Liver (tissue), 9 donors: ENCODE data around the gene UCHL3. TPM values are rescaled to one million over a fixed set of nuclear protein-coding genes. Genes with fewer than 3 reads are reported as not detected.

Source experiments
- DNase-seq: peaks from one replicate; pipeline ENCODE4 v3.0.0-alpha.2; 2017; ENCODE audit warnings: low spot score
- H3K27ac ChIP-seq, 2 donors: one replicate each; pipeline ENCODE4 v1.7.0; 2013; ENCODE audit warnings: inconsistent platforms in 2 of 2, low read length in 2 of 2, control low read depth in 1 of 2, low read depth in 1 of 2, mild to moderate bottlenecking in 1 of 2
- H3K27me3 ChIP-seq, 4 donors: one replicate each; pipeline versions ENCODE4 v1.6.1 to v1.7.0; 2013; ENCODE audit warnings: low read length in 3 of 4, inconsistent platforms in 1 of 4, mild to moderate bottlenecking in 1 of 4, moderate library complexity in 1 of 4; ENCODE audit not compliant: control insufficient read depth in 4 of 4, insufficient read depth in 4 of 4
- H3K36me3 ChIP-seq, 4 donors: one replicate each; pipeline versions ENCODE4 v1.6.1 to v1.7.0; 2013; ENCODE audit warnings: low read length in 3 of 4, mild to moderate bottlenecking in 3 of 4, low read depth in 1 of 4, moderate library complexity in 1 of 4; ENCODE audit not compliant: control insufficient read depth in 4 of 4, insufficient read depth in 3 of 4
- H3K4me1 ChIP-seq, 4 donors: one replicate each; pipeline versions ENCODE4 v1.6.1 to v1.7.0; 2013; ENCODE audit warnings: low read length in 3 of 4, mild to moderate bottlenecking in 3 of 4, moderate library complexity in 1 of 4; ENCODE audit not compliant: control insufficient read depth in 4 of 4, insufficient read depth in 4 of 4
- H3K4me3 ChIP-seq, 3 donors: one replicate each; pipeline versions ENCODE4 v1.6.1 to v1.7.0; 2013; ENCODE audit warnings: low read length in 3 of 3, control low read depth in 1 of 3, low read depth in 1 of 3, mild to moderate bottlenecking in 1 of 3
- H3K9ac ChIP-seq, 2 donors: one replicate each; pipeline ENCODE4 v1.7.0; 2013; ENCODE audit warnings: low read length in 2 of 2, mild to moderate bottlenecking in 2 of 2, moderate library complexity in 2 of 2, control low read depth in 1 of 2, low read depth in 1 of 2
- H3K9me3 ChIP-seq, 4 donors: one replicate each; pipeline versions ENCODE4 v1.6.1 to v1.7.0; 2013; ENCODE audit warnings: low read length in 3 of 4; ENCODE audit not compliant: control insufficient read depth in 4 of 4
- ATF3 ChIP-seq: IDR thresholded peaks from 2 replicates; pipeline ENCODE4 v1.6.1; 2016; ENCODE audit warnings: antibody characterized with exemption
- EGR1 ChIP-seq, 2 donors: IDR thresholded peaks; 2 replicates each; pipeline ENCODE4 v1.6.1; 2016 to 2018; ENCODE audit warnings: antibody characterized with exemption in 2 of 2, low read depth in 2 of 2
- FOXA1 ChIP-seq: IDR thresholded peaks from 2 replicates; pipeline ENCODE4 v1.6.1; 2016; ENCODE audit warnings: antibody characterized with exemption
- FOXA2 ChIP-seq: IDR thresholded peaks from 2 replicates; pipeline ENCODE4 v1.6.1; 2016; ENCODE audit warnings: antibody characterized with exemption
- GABPA ChIP-seq, 2 donors: IDR thresholded peaks in 1 of 2; conservative IDR thresholded peaks in 1 of 2; 2 replicates each; pipeline ENCODE4 v1.6.1; 2016; ENCODE audit warnings: antibody characterized with exemption in 2 of 2, mild to moderate bottlenecking in 1 of 2, moderate library complexity in 1 of 2
- HNF4G ChIP-seq: IDR thresholded peaks from 2 replicates; pipeline ENCODE4 v1.6.1; 2016; ENCODE audit warnings: antibody characterized with exemption
- JUND ChIP-seq, 2 donors: IDR thresholded peaks; 2 replicates each; pipeline ENCODE4 v1.6.1; 2016; ENCODE audit warnings: antibody characterized with exemption in 2 of 2
- NR2F2 ChIP-seq: IDR thresholded peaks from 2 replicates; pipeline ENCODE4 v1.6.1; 2016; ENCODE audit warnings: antibody characterized with exemption
- RAD21 ChIP-seq, 2 donors: IDR thresholded peaks; 2 replicates each; pipeline ENCODE4 v1.6.1; 2016; ENCODE audit warnings: antibody characterized with exemption in 2 of 2, mild to moderate bottlenecking in 2 of 2
- REST ChIP-seq: IDR thresholded peaks from 2 replicates; pipeline ENCODE4 v1.6.1; 2016; ENCODE audit warnings: antibody characterized with exemption, mild to moderate bottlenecking
- RXRA ChIP-seq, 2 donors: IDR thresholded peaks; 2 replicates each; pipeline ENCODE4 v1.6.1; 2017 to 2018; ENCODE audit warnings: antibody characterized with exemption in 2 of 2, mild to moderate bottlenecking in 1 of 2
- TAF1 ChIP-seq: conservative IDR thresholded peaks from 2 replicates; pipeline ENCODE4 v1.6.1; 2016; ENCODE audit warnings: antibody characterized with exemption, mild to moderate bottlenecking
- YY1 ChIP-seq: IDR thresholded peaks from 2 replicates; pipeline ENCODE4 v1.6.1; 2016; ENCODE audit warnings: antibody characterized with exemption, mild to moderate bottlenecking
- WGBS: extraction: QIAGEN DNeasy Blood & Tissue Kit; methylation state at CpG from one replicate; pipeline ENCODE4 v1.1.7; 2013; 5-methylcytosine and 5-hydroxymethylcytosine counted together
- polyA plus RNA-seq, 2 donors: library from polyadenylated mRNA; stranded (reverse) in 1 of 2; unstranded in 1 of 2; fragments of 200-250 nt in 1 of 2; fragments of >200 nt in 1 of 2; fragmentation: Nextera tagmentation in 1 of 2; extraction: Ambion mirVana in 1 of 2; gene quantifications; one replicate each; pipeline versions ENCODE4 v1.2.1 to v1.2.3, GENCODE V29; 2013 to 2015
- total RNA-seq, 2 donors: library from RNA; depleted of rRNA; stranded (reverse); fragments of >200 nt; gene quantifications; one replicate each; pipeline ENCODE4 v1.2.3, GENCODE V29; 2014
- TF ChIP-seq, protein P1 (sequence below): IDR thresholded peaks from 2 replicates; pipeline ENCODE4 v1.6.1; 2016; ENCODE audit warnings: antibody characterized with exemption
- TF ChIP-seq, protein P2 (sequence below): fragments of 150-350 bp; IDR thresholded peaks from 2 replicates; pipeline ENCODE4 v1.5.1; 2017; ENCODE audit warnings: improper control_type of control experiment, low read depth, low read length; ENCODE audit not compliant: missing input control
- donor health status: healthy.
- donor health status: healthy.
- donor health status: healthy.
- donor health status: healthy.
- donor health status: healthy.

The UCHL3 gene
- total and polyA plus RNA-seq, 4 donors: 13.1 to 55.8 (median 19.7) TPM

DNA sequence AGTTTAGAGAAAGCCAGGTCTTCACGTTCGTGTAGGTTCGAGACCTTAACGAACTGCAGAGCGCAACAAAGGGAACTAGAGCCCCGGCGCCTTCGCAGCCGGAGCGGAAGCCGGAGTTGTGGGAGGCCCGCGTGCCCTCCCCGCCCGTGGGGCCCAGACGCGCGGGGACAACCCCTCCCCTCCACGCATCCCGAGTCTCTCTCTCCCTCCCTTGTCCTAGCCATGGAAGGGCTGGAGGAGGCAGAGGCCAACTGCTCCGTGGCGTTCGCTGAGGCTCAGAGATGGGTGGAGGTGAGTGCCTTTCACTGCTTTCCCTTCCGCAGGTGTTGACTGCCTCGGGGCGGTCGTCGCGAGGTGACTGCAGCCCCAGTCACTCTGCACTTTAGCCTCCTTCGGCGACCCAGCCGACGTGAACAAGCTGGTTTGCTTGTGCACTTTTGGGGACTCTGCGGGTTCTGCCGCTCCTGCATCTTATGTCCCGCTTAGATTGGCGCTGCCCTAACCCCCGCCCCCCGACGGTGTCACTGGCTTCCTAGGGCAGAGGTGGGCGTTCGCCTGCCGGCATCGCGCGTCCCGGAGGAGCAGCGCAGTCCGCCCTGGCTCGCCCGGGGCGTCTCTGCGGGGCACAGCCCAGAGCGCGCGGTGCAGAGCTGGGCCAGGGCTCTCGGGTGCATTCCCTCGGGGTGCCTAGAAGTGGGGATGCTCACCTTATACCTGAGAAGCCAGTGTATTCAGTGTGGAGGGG lies 87.0 kb downstream of the UCHL3 start:
- TF ChIP-seq ATF3 (no peak), FOXA2 (no peak), FOXA1 (no peak), TAF1 (no peak)
- TF ChIP-seq, protein P1, sequence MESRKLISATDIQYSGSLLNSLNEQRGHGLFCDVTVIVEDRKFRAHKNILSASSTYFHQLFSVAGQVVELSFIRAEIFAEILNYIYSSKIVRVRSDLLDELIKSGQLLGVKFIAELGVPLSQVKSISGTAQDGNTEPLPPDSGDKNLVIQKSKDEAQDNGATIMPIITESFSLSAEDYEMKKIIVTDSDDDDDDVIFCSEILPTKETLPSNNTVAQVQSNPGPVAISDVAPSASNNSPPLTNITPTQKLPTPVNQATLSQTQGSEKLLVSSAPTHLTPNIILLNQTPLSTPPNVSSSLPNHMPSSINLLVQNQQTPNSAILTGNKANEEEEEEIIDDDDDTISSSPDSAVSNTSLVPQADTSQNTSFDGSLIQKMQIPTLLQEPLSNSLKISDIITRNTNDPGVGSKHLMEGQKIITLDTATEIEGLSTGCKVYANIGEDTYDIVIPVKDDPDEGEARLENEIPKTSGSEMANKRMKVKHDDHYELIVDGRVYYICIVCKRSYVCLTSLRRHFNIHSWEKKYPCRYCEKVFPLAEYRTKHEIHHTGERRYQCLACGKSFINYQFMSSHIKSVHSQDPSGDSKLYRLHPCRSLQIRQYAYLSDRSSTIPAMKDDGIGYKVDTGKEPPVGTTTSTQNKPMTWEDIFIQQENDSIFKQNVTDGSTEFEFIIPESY: no peak
- TF ChIP-seq, protein P2, sequence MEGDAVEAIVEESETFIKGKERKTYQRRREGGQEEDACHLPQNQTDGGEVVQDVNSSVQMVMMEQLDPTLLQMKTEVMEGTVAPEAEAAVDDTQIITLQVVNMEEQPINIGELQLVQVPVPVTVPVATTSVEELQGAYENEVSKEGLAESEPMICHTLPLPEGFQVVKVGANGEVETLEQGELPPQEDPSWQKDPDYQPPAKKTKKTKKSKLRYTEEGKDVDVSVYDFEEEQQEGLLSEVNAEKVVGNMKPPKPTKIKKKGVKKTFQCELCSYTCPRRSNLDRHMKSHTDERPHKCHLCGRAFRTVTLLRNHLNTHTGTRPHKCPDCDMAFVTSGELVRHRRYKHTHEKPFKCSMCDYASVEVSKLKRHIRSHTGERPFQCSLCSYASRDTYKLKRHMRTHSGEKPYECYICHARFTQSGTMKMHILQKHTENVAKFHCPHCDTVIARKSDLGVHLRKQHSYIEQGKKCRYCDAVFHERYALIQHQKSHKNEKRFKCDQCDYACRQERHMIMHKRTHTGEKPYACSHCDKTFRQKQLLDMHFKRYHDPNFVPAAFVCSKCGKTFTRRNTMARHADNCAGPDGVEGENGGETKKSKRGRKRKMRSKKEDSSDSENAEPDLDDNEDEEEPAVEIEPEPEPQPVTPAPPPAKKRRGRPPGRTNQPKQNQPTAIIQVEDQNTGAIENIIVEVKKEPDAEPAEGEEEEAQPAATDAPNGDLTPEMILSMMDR: no peak
- Histone ChIP-seq H3K4me3 (peak overlapping the region; percentile 38 to 82 (median 64)), H3K9ac (no peak overlapping the region), H3K9me3 (no peaks in the 10 kb centered on the region), H3K4me1 (peaks cover 4 to 15% (median 12%) of the 10 kb centered on the region in 4 donors), H3K27ac (no peak overlapping the region), H3K27me3 (no peaks in the 10 kb centered on the region), H3K36me3 (no peaks in the 10 kb centered on the region)
- DNase-seq: peak; percentile 36
- WGBS: 4% methylated on average over 58 of the region's 58 CpGs

DNA sequence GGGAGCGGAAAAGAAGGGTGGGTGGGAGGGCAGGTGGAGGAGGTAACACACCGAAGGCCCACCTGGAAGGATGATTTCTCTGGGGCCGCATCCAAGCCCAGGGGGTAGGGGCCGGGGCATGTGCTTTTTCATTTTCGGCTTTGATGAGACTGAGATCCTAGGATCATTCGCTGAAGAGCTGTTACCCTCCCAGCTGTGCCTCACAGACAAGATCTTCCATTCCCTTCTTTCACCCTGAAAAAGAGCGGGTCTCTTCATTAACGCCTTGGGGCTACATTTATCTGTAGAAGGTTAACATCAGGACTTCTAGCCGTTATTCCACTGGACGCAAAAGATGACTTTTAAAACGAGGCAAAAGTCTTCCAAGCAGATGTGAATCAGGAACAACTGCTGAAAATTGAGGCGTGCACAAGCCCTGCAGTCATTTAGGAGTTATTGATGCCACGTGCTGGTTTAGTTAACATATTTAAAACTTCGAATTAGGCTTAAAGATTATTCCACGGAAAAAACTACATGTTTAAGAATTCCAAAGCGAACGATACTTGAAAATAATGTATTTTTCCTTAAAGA lies 87.7 kb downstream of the UCHL3 start:
- no peak for TF ChIP-seq HNF4G
- TF ChIP-seq NR2F2: no peak
- no peak for TF ChIP-seq TAF1
- TF ChIP-seq JUND (IDR thresholded peaks at IDR 0.05): no peak
- no peak for TF ChIP-seq RXRA (IDR thresholded peaks at IDR 0.05)
- no peak for TF ChIP-seq REST
- TF ChIP-seq FOXA1: no peak
- TF ChIP-seq GABPA (IDR thresholded peaks at IDR 0.05 in 1 of 2, conservative IDR thresholded peaks at IDR 0.05 in 1 of 2): no peak
- TF ChIP-seq EGR1 (IDR thresholded peaks at IDR 0.05; ENCODE audit: low read depth in 2 of 2): no peak
- TF ChIP-seq YY1: no peak
- TF ChIP-seq, protein P2: no peak
- TF ChIP-seq RAD21 (IDR thresholded peaks at IDR 0.05): no peak
- no peak for TF ChIP-seq FOXA2
- Histone ChIP-seq H3K4me3 (peak overlapping the region in 1 of 3 donors; percentile 82), H3K27me3 (no peaks in the 10 kb centered on the region), H3K27ac (no peak overlapping the region), H3K36me3 (no peaks in the 10 kb centered on the region), H3K4me1 (peaks cover 4 to 15% (median 12%) of the 10 kb centered on the region in 4 donors), H3K9me3 (no peaks in the 10 kb centered on the region), H3K9ac (no peak overlapping the region)
- 29% methylated on average over 17 of the region's 17 CpGs for WGBS
- no peak for DNase-seq
